GM19025 (cell line): ENCODE results near the gene RNF208.
A peak's percentile ranks its signal among the peaks of the same experiment; 100 is the strongest.
"Not testable (repeated sequence)": the region's sequence is repeated elsewhere in the genome, so short reads cannot be mapped to it uniquely, and the experiment has no call there.

Experiments
- ATAC-seq: cut with Tn5 transposase; IDR thresholded peaks from one replicate; pipeline ENCODE4 v1.9.1; 2021; ENCODE audit warnings: mild to moderate bottlenecking, low read depth, moderate library complexity; ENCODE audit not compliant: unreplicated experiment

The RNF208 gene, protein sequence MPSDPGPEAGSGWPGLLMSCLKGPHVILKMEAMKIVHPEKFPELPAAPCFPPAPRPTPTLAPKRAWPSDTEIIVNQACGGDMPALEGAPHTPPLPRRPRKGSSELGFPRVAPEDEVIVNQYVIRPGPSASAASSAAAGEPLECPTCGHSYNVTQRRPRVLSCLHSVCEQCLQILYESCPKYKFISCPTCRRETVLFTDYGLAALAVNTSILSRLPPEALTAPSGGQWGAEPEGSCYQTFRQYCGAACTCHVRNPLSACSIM

DNA sequence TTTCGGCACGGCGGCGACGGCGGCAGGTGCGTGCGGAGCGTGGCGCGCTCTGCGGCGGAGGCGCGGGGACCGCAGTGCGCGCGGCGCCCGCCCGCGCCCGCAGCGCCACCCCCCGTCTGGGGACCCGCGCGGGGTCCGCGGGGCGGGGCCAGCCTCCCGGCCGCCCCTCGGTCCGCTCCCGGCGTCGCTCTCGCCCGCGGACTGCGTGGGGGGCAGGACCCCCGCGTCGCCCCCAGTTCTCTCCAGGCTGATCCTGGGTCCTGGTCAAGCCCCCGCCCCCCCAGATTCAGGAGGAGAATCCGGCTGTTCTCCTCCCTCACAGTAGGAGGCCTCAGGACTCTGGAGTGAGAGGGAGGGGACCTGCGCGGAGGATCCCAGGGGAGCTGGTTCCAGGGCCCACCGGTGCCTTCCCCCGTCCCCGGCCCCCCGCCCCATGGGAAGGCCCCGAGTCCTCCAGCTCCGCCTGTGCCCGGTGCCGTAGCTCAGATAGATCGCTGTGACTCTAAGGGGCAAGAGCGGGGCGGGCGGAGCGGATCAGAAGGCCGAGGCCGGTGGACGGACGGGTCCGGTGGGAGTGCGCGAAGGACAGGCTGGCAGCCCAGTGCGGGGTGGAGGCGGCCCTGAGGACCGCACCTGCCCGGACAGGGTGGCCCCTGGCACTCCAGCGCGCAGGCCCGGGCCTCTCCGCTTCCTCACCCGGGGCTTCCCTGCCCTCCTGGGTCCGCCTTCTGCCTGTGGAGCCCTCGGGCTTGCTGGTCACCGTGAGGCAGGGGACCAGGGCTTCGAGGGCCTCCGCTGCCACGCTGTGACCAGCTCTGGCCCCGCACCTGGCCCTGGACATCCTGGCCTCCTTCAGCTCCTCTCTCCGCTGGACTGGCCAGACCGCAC, at the start of gene RNF208:
Gene RNF208, minus strand, starts transcription at position 51 of the 888 bp plus-strand sequence. CDS start 1,028 bp downstream, outside the sequence.
- ATAC-seq, result no peak

DNA sequence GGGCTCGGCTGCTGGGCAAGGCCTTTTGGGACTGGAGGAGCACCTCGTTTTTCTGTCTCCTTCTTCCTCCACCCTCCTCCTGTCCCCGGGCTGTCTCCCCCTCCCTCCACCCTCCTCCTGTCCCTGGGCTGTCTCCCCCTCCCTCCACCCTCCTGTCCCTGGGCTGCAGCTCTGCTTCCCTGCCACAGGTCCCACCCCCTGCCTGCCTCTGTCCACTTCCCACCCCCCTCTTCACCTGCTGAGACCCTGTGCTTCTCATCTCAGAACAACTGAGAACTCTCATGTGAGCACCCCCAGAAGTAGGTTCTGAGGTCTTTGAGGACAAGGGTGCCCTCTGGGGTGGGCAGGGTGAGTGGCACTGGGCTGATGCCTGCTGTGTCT, 49.6 kb upstream of the RNF208 start:
- ATAC-seq, result no peak

DNA sequence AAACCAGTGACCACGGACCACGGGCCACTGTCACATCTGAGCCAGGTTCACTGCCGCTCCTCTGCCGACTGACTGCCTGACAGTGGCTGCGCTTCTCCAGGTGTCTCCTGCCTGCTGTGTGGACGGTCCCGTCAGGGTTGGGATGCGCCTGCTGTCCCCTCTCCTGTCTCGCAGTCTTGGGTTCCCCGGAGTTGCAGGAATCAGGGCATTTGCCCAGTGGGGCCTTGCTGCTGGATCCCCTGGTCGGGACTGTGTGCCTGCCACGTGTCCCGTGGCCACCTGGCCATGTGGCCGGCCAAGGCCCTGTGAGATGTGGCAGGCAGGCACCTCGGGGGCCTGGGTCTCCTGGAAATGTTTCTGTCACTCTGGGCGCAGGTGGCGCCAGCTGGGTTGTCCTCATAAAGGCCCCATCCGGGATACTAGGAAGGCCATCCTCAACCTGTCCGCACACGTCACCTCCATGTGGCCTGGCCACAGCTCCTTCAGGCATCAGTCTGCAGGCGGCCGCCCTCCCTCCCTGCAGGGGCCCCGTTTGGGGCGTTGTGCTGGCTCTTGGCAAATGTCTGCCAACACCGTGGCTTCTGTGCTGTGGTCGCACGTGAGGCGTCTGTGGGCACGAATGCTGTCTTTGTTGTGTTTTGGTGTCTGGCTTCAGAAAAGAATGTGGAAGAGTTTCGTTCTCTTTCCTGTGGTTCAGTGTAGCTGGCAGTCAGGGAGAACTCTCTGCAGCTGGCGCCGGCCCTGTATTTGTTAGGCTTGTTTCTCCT, 49.1 kb upstream of the RNF208 start:
- ATAC-seq, result no peak

DNA sequence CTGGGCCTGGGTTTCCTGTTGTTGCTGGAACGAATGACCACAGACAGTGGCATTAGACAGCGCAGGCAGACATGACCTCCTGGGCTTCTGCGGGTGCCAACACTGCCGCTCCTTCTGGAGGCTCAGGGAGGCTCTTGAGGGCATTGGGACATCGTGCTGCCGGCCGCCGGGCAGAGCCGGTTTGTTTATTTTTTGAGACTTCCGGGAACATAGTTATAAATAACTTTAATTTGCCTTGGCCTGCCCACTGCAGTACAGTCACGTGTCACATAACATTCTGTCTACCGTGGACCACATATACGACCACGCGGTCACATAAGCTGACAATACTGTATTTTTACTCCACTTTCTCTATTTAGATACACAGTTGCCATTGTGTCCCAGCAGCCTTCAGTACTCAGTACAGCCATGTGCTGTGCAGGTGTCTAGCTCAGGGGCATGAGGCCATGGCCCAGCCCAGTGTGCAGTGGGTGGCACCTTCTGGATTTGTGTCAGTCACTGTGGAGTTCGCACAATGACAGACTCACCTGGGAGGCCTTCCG, 47.3 kb upstream of the RNF208 start:
- no peak for ATAC-seq

DNA sequence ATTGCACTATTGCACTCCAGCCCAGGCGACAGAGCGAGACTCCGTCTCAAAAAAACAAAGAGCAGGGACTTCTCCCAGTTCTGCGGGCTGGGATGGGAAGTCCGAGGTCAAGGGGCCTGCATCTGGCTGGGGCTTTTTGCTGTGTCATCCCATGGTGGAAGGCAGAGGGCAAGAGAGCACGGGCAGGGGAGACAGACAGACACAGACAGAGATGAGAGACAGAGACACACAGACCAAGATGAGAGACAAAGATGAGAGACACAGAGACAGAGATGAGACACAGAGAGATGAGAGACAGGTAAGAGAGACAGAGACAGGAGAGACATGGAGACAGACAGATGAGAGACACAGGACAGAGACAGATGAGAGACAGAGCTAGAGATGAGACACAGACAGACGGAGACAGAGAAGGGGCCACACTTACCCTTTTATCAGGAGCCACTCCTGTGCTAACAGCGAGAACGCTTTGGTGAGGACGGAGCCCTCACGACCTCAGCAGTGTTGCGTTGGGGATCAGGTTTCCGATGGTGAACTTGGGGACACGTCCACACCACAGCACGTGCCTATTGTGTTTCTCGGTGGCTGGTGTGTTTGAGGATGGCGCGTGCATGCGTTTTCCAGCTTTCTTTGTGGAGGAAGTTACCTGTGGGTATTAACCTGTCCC, 46.6 kb upstream of the RNF208 start:
- no peak for ATAC-seq

DNA sequence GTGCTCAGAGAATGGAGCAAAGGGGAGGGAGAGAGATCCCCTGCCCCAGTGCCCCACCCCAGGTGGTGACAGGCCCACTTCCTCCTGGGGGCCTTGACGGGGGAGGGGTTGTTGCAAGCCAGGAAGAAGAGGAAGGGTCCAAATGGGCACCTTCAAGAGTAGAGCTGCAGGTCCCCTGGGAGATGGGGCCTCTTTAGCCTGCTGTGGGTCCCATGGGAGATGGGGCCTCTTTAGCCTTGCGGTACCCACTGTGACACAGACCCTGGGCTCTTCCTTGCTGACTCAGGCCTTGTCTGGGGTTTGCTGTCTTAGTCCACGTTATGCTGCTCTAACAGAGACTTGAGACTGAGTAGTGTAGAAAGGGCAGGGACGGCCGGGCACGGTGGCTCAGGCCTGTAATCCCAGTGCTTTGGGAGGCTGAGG, 45.9 kb upstream of the RNF208 start:
- ATAC-seq, result no peak

DNA sequence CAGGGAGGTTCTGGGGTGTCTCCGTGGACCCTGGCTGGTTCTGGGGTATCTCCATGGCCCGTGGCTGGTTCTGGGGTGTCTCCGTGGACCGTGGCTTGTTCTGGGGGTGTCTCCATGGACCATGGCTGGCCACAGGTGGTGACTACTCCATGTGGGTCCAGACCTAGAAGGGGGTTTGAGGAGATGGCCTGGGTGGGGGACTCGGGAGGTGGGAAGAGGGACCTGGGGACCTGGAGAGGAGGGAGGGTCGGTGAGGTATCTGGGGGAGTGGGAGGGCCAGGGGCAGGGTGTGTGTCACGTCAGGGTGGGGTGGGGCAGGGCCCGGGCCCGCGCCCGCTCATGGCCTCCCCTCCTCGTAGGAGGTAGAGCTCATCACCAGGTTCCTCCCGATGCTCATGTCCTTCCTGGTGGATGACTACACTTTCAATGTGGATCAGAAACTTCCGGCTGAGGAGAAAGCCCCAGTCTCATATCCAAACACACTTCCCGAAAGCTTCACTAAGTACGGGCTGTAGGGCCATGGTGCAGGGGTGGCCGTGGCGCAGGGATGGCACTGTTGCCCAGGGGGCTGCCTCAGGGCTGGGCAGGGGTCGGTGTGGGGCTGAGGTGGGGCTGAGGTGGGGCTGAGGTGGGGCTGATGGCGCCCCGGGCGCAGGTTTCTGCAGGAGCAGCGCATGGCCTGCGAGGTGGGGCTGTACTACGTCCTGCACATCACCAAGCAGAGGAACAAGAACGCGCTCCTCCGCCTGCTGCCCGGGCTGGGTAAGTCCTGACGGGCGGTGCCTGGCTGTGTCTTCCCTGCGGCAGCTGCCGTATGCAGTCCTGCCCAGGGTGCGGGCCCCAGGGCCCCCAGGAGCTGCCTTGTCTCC, 44.8 kb upstream of the RNF208 start:
- ATAC-seq, result no peak

DNA sequence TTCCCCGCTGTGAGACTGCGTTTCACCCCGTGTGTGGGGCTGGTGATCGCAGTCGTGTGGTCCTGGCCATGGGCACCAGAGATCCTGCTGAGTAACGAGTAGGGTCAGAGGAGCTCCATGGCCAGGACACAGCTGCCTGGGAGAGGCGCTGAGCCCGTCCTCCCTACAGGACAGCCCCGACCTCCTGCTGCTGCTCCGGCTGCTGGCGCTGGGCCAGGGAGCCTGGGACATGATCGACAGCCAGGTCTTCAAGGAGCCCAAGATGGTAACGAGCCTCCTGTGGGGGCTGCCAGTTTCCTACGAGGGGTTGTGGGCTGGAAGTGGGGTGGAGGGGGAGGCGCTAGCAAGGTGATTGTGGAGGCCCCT, 44.1 kb upstream of the RNF208 start:
- ATAC-seq, result no peak

DNA sequence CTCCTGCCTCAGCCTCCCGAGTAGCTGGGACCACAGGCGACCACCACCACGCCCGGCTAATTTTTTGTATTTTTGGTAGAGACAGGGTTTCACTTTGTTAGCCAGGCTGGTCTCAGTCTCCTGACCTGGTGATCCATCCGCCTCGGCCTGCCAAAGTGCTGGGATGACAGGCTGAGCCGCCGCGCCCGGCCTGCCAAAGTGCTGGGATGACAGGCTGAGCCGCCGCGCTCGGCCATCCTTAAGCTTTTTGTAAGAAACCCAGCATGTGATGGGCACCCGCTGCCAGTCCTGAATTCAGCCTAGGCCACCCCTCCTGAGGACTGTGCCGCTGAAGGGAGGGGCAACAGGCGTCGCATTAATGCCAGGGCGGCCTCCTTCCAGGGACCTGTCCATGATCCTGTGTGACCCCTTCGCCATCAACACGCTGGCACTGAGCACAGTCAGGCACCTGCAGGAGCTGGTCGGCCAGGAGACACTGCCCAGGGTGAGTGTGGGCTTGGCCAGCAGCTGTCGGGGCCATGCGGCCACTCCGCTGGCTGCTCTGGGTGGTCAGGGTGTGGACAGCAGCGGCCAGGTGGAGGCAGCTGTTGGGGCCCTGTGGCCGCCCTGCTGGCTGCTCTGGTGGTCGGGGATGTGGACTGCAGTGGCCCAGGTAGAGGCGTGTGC, 43.6 kb upstream of the RNF208 start:
- ATAC-seq, result no peak

DNA sequence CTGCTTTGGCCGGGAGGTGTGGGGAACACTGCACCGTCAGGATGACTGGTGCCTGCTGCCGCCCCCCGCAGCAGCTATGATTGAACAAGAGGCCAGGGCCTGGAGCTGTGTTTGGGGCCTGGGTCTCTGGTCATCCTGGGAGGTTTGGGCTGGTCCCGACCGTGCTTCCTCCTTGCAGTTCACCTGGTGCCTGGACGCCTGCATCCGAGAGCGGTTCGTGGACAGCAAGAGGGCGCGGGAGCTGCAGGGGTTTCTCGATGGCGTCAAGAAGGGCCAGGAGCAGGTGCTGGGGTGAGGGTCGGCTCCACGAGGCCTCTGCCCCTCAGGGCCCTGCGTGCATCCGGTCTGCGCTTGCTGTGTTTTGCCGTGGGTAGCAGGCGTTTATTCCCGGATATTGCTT, 42.0 kb upstream of the RNF208 start:
- no peak for ATAC-seq

DNA sequence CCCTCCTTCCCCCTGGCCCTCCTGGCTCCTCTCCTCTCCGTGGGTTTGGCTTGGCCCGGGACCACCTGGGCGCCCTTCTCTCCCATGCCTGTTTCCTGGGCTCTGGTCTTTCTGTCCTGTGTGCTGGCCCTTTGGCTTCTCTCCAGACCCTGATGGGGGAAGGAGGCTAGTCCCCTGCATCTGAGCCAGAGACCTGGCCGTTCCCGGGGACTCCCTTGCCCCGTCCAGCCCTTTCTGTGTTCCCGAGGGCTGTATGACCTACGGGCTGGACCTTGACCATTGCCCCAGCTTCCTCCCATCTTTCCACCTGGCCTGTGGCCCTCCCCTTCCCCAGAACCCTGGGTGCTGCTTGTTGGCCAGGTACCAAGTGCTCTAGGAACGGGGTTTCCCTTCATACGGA, 41.5 kb upstream of the RNF208 start:
- ATAC-seq, result no peak

DNA sequence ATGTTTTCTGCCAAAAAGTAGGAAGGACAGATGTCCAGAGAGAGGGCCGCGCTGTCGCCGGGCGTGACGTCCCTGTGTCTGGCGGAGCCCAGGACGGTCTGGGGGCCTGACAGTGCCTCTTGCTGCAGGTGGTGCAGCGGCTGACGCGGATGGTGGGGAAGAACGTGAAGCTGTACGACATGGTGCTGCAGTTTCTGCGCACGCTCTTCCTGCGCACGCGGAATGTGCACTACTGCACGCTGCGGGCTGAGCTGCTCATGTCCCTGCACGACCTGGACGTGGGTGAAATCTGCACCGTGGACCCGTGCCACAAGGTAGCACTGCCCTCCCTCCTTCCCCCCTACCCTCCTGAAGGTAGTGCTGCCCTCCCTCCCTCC, 40.9 kb upstream of the RNF208 start:
- no peak for ATAC-seq

DNA sequence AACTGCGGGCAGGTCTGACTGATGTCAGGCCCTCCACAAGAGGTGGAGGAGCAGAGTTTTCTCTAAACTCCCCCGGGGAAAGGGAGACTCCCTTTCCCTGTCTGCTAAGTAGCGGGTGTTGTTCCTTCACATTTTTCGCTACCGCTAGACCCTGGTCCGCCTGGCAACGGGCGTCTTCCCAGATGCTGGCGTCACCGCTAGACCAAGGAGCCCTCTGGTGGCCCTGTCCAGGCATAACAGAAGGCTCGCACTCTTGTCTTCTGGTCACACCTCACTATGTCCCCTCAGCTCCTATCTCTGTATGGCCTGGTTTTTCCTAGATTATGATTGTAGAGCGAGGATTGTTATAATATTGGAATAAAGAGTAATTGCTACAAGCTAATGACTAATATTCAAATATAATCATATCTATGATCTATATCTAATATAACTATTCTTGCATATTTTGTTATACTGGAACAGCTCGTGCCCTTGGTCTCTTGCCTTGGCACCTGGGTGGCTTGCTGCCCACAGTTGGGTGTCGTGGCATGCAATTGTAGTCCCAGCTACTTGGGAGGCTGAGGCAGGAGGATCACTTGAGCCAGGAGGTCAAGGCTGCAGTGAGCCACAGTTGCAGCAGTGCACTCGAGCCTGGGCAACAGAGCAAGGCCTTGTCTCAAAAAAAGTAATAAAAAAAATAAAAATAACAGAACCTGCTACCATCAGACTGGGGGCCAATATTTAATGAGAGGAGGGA, 40.3 kb upstream of the RNF208 start:
- ATAC-seq, result not testable (repeated sequence)

DNA sequence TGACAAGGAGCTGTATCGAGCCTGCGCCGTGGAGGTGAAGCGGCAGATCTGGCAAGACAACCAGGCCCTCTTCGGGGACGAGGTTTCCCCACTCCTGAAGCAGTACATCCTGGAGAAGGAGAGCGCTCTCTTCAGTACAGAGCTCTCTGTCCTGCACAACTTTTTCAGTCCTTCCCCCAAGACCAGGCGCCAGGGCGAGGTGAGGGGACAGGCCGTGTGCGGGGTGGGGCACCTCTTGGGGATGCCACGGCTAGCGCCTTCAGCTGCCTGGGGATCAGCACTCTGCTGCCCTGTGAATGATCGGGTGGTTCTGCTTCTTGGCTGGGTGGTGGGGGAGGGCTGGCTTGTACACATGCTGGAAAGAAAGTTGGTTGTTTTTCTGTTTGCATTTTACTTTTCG, 34.8 kb upstream of the RNF208 start:
- ATAC-seq, result no peak

DNA sequence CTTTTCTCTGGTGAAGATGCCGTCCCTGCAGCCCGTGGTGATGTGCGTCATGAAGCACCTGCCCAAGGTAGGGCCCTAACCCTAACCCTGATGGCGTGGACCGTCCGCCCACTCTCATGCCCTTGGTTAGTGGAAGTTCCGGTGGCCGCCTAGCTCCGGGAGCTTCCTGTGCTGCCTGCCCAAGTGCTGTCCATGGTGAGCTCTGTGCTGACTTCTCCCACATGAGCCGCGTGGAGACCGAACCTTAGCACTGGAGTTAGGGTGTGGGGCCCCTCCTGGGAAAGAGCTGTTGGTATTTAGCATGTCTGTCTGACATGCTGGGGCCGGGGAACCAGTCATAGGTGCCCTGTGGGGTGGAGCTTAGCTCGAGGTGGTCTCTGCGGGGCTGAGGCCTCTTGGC, 34.3 kb upstream of the RNF208 start:
- no peak for ATAC-seq

DNA sequence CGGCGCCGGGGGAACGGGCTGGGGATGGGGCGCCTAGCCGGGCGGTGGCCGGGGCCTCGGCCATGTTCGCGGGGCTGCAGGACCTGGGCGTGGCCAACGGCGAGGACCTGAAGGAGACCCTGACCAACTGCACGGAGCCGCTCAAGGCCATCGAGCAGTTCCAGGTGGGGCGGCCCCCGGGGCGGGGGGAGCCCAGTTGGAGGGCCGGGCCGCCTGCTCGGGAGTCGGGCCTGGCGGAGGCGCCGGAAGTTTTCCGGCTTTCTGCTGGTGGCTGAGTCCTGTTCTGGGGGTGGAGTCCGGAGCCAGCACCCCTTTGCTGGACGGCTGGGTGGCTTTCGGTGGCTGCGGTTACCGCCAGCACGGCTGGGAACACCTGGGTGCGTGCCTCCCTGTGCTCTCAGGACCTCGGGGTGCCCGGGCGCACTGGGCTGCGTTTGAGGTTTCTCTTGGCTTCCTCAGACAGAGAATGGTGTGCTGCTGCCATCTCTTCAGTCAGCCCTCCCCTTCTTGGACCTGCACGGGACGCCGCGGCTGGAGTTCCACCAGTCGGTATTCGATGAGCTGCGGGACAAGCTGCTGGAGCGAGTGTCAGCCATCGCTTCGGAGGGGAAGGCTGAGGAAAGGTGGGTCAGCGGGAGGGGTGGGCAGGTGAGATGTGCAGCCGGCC, 33.5 kb upstream of the RNF208 start:
- ATAC-seq, result peak; percentile 22

DNA sequence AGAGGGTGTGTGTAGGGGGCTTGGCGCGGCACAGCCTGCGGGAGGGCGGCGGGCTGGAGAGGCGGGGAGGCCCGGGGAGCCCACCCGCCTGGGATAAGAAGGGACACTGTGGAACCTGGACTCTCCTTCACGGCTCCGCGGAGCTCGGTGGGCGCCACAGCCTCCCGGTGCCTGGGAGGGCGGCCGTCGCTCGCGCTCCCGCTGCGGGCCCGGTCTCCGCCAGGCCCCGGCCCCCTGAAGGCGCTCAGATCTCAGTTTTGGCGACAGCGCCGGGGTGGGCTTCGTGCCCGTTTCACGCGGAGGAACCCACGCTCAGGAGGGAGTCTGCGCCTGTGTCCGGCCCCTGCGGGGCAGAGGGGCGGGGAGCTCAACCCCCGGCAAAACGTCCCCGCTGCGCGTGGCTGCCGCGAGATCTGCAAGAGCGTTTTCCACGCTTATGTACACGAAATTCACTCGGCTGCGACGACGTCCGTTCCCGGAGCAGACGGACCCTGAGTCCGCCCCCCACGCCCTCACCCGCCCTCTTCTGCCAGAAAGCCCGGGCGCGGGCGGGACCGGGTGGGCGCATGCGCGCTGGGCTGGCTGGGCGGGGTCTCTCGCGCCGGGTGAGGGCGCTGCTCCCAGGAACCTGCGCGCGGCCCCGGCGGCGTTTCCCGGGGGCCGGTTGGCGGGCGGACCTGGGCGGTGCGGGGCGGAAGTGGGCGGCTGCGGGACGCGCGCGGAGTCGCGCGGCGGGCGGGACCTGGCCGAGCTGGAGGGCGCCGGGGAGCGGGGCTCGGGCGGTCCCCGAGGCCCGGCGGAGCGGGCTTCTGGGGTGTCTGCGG, 32.8 kb upstream of the RNF208 start, which contains the start of gene NELFB:
Gene NELFB, plus strand, starts transcription at position 704 of the 824 bp plus-strand sequence.
- peak; percentile 78 for ATAC-seq
